T-helper 1 cell treated with Interleukin-12 subunit alpha and Interleukin-12 subunit beta and Interleukin-4 antibody, amounts not matched to agents 30 ng/mL and 1 ng/mL, for 36 hours (primary cell): ENCODE data around the gene TNN. TPM values are rescaled to one million over a fixed set of nuclear protein-coding genes. Genes with fewer than 3 reads are reported as not detected.

Source experiments
- intact Hi-C: fragments of 100-400 bp; cut with micrococcal nuclease; formaldehyde crosslinking; loops from one replicate; pipeline ENCODE4 v1.15.1; 2024
- total RNA-seq: library from RNA; stranded (reverse); gene quantifications from 2 replicates; pipeline ENCODE4 v1.2.3, GENCODE V29; 2022

The TNN gene
- total RNA-seq, 1 donor from 2014 or later, result not detected

DNA sequence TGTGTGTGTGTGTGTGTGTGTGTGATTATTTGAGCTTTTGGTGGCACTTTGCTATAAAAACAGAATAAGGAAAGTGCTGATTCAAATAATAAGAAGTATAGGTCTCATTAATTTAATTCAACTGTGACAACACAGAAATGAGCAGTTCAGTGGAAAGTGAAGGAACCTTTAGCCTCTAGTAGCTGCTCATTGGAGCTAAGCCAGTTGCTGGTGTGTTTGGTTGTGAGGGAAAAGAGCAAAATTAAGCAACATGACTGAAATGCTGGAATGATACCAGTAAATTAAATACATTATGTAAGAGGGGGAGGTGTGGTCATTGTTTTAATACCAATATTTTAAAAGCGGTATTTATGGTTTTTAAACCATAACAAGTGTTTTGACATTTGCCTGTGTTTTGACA is 69.7 kb downstream of the TNN start:
- intact Hi-C loops, result no loop called here

DNA sequence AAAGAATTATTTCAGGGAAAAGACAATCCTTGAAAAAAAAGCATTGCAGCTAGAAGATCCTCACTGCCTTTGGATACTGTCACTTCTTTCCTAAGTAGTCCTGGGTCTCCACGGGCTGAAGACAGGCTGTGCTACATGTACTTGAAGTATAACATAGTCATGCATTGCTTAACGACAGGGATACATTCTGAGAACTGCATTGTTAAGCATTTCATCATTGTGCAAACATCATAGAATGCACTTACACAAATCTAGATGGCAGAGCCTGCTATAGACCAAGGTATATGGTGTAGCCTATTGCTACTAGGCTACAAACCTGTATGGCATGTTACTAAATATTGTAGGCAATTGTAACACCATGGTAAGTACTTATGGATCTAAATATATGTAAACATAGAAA is 70.9 kb downstream of the TNN start:
- intact Hi-C loops, result no loop called here

DNA sequence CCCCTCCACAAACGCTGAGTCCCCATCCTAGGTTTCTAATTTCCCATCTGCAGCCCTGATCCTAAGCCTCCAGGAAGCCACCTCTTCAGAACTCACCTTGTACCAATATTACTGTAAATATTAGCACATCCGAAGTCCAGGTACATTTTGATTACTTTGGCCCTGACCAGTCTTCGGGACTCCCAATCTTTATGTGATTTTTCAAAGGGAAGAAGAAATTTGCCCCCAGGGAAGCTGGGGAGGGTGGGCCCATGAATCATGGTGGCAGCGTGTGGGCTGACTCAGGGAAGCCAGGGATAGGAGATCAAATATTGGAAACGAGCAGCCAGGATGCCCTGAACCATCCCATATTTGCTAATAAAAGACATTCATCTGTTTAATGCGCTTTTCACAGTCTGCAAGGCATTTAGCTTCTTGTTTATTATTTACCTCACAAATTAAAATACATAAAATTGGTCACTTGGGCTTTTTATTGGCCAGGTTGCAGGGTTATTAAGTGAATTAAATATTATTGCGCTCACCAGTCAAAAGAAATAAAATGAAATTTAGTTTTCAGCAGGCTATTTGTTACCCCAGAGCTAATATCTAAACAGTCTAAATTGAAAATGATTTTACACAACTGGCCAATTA is 78.4 kb downstream of the TNN start:
- intact Hi-C loops, result loop anchor here (1.0 kb wide), 1 partner anchor 117 kb away; no protein-coding TSS in a partner anchor

DNA sequence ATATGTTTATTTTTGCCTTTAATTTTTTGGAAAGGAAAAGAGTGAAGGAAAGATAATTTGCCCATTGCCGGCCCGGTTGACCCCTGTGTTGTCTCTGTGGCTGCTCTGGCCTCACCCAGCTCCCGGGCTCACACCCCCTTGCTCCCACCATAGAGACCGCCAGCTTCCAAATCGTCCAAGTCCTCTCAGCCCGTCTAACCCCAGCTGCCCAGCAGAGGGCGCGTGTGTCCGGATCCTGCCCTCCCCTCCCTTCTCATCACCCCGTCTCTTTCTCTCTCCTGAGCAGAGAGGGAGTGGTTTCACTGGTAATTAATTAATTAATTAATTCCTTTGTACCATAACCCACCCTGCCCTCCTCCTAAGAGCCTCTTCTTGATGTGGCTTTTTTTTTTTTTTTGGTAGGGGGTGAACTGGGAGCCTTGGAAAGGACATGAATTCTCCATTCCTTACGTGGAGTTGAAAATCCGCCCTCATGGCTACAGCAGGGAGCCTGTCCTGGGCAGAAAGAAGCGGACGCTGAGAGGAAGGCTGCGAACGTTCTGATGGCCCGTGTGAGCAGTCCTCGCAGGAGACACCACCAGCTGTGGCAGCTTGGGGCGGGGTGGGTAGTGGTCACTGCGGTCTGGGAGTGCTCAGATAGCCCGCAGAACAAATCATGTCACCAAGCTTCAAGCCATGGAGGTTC is 79.0 kb downstream of the TNN start:
- intact Hi-C loops, result loop anchor here (1.0 kb wide), 1 partner anchor 117 kb away; no protein-coding TSS in a partner anchor

DNA sequence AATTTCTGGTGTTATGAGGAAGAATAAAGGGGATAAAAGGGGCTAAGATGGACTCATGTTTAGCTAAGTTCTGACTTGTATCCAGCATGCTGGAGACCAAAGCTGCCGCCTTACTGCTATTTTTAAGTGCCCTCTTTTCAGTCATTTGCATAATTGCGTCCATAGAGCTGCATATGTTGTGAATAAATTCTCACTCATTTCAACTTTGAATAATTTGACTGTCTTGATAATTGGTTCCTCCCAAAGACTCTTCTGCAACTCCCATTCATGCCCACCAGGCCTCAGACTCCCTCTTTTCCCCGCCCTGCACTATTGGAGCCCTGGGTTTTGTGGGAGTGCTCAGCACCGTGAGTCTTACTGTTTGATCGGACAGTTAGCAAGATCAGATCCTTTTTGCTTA is 79.9 kb downstream of the TNN start:
- intact Hi-C loops, result no loop called here

DNA sequence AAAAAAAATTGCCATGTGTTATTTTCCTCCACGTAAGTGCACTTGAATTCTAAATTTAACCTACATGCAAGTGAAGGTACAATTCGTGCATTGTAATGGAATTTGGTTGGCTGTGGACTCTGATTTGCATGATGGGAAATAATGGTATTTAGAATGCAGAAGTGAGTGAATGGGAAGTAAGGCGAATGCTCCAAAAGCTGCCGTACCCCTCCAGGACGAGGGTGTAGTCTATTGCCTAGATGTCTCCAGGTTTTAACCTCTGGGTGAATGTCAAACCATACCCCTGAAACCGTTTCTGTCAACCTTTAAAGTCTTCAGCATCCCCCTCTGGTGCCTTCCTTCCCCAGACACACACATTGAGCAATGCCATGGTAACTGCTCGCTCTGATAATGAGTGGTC is 80.4 kb downstream of the TNN start:
- intact Hi-C loops, result loop anchor here (2.0 kb wide), 1 partner anchor 609 kb away; no protein-coding TSS in a partner anchor

DNA sequence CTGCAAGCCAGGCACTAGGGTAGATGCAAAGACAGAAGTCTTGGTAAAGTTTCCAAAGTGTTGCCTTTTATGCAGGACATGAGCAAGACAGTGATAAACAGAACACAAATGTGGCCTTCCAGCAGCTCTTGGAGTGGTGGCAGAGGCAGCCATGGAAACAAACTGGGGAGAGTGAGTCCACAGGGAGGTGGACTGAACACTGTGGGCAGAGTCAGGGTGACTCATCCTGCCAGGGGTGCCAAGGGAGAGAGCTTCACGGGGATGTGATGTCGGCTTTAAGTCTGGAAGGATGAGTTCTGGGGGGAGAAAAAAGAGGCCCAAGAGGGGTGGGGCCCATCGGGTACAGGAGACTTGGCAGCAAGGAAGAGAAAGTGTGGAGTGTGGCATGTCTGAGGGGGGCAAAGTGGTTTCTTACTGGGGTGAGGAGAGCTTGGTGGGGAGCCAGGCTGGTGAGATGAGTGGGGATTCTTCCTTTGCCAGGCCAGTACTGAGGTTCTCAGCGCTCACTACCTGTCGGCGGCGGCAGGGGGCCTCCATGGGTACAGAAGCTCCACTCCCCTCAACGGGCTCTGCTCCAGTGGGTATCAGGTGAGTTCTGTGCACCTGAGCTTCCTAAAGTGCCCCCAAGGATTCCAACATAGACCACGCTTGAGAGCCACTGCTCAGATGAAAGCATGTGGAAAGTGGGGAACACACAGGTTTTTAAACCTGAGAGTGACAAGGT is 83.1 kb downstream of the TNN start:
- intact Hi-C loops, result loop anchor here (5.0 to 10.0 kb wide), 2 partner anchors 592 to 1734 kb away; partner anchors contain the start of gene TNR

DNA sequence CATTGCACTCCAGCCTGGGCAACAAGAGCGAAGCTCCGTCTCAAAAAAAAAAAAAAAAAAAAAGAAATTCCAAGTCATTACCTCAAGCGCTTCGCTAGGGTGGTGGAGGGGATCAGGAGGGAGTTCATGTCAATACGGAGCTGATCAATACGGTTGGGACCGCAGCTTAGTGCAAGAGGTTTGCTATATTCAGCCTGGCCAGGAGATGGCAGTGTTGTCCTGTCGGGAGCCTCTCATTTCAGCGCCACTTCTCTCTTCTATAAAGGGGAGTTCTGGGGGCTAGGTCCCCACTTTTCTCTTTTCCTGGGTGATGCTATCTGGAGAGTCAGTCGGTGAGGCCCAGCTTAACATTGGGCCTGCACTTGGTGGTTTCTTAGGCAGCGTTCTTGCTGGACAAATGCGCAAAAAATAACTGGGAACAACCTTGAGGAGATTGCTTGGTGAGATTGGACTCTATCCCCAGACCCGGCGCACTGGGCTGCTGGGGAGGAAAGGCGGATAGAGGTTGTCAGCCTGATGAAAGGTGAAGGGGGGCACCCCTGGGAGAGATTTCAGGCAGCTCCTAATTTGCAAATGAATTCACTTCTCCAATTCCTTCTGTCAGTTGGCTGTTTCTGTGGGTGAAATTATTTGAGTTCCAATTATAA is 84.5 kb downstream of the TNN start:
- intact Hi-C loops, result loop anchor here (1.0 to 10.0 kb wide), 8 partner anchors 123 to 1733 kb away; partner anchors contain the start of gene TNR

DNA sequence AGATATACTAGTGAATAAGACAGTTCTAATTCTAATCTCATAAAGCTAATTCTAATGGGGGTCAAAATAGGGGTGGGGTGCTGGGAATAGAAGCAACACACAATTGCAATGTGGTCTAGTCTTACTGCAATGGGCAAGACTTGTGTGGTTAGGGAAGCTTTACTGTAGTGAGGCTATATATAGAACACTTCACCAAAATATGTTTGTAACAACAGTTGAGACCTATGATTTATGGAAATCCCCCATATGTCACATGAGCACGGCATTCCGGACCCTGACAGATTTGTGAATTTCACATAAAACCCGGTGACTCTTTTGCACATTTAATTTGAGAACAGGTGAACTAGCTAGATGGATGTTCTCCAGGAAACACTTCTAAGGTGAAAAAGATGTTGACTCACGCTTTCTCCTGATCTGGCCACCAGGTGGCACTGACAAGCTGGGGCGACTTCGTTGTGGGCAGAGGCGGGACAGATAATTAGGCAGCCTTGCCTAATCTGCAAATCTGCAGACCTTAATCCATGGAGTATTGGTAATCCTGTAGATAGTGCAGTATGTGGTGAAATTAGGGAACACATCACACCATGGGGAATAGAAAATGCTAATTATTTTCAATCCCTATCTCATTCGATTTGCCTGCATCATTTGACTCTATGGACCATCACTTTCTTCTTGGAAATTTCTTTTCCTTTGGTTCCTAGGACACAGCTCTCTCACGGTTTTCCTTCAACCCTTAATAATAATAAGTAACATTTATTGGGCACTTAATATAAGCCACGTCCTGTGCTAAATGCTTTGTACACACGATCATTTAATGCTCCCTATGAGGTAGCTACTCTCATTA is 87.2 kb downstream of the TNN start:
- intact Hi-C loops, result loop anchor here (1.0 to 10.0 kb wide), 6 partner anchors 36 to 1730 kb away; partner anchors contain the start of gene TNR

DNA sequence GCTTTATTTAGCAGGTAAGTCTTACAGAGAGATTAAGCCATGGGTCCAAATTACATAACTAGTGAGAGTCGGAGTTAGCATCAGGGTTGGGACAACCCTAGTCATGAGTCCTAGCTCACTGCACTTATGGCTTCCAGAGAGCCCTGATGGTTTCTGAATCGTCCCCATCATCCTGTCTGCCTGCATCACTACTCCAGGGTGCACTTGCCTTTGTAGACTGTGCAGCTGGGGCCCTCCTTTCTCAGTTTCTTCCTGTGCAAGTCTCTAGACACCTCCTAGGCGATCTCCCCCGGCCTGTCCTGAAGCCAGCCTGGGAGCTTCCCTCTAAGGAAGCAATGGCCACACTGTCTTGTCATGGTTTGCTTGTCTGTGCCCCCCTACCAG is 87.8 kb downstream of the TNN start:
- intact Hi-C loops, result loop anchor here (1.0 to 10.0 kb wide), 4 partner anchors 36 to 1729 kb away; no protein-coding TSS in a partner anchor

DNA sequence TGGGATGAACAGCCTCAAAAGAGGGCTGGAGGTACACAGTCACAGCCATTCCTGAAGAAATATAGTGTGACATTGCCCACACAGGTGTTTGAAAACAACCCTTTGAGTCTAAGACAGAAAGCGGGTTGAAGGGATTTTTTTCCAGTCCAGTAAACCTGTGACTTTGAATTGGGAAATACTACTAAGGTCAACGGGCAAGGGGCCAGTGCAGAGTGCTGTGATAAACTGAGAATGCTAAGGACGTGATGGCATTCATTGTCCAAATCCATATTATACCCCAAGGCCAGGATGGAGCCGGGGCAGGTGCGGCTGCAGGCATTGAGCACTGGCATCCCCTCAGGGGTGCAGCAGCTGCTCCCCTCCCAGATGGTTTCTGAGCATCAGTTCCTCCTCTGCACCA is 88.3 kb downstream of the TNN start:
- intact Hi-C loops, result loop anchor here (1.0 to 10.0 kb wide), 4 partner anchors 35 to 1729 kb away; no protein-coding TSS in a partner anchor

DNA sequence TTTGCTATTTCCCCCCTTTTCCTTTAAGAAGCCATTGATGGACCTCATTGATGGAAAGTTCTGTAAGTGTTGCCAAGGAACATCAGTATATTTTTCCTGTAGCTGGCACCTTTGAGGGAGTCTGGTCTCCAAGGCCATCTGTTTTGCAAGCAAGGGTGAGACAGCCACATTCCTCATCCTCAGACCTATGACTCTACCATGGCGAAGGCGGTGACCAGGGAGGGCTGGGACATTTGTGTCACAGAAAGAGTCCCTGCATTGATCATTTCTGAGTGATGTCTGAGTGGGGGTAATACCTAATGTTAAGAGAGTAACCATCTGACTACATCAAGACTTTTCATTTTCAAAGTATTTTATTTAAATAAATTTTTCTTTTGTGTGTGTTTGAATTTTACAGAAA is 89.6 kb downstream of the TNN start:
- intact Hi-C loops, result loop anchor here (5.0 to 10.0 kb wide), 2 partner anchors 70 to 1728 kb away; no protein-coding TSS in a partner anchor

DNA sequence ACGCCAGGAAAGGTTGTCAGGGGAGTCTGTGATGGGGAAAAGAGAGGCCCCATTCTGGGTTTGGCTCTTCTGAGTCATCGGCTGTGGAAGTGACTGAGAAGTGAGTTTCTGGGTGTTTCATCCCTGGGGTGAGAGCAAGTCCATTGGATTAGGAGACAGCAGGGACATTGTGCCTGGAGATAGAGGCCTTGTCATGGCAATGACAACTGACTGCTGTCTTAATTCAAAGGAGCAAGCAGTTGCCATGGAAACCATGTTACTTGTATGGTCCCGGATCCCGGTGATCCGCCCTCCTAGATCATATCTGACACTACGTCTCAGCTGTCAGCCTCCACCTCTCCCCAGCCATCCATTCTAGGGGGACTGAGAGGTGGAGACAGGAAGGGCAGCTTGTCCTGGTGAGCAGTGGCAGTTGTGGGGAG is 90.5 kb downstream of the TNN start:
- intact Hi-C loops, result loop anchor here (5.0 to 10.0 kb wide), 2 partner anchors 69 to 1727 kb away; no protein-coding TSS in a partner anchor

DNA sequence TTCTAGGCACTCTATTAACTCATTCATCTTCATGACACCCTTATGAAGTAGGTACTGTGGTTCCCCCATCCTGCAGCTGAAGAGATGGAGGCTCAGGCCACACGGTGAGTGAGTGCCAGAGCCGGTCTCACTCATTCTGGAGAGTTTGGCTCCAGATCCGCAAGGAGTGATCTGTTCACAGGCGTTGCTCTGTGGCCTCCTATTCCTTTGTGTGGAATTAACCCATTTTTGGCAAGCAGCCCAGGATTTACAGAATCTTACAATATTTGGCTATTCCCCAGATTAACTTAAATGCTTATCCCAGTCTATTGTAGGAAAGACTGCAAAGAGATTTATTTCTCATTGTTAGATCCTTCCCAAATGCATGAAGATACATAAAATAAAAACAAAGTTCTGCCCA is 95.3 kb downstream of the TNN start:
- intact Hi-C loops, result no loop called here

DNA sequence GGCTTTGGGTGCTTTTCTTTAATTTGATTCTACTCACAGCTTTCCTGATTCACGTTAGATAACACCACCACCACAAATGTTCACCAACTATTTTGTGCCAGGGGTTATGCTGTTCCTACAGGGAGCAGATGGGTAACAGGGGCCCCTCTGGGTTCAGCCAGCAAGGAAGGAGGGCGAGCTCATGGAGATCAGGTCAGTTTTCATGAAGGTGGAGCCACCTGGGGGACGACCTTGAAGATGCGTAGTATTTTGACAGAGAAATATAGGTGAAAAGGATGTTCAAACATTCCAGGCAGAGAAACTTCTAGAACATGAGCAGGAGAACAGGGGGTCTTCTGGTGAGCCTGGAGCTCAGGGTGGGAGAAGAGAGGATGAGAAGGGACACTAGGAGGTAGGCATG is 96.1 kb downstream of the TNN start:
- intact Hi-C loops, result no loop called here

DNA sequence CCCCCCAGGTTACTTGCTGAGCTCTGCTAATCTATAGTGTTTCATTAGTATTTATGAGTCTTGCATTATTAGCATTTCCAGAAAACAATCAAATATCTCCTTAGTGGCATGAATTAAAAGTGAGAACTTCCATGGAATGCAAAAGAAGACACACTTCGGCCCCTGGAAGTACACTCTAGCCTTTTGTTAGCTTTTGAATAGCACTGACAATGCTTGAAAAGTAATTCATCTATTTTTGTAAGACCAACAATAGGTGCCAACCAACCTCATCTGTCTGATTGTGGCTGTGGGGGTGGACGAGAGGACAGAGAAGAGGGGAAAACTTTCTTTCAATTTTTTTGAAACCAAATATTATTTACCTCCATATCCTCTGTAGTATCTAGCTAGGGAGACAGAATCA is 97.1 kb downstream of the TNN start:
- intact Hi-C loops, result no loop called here

DNA sequence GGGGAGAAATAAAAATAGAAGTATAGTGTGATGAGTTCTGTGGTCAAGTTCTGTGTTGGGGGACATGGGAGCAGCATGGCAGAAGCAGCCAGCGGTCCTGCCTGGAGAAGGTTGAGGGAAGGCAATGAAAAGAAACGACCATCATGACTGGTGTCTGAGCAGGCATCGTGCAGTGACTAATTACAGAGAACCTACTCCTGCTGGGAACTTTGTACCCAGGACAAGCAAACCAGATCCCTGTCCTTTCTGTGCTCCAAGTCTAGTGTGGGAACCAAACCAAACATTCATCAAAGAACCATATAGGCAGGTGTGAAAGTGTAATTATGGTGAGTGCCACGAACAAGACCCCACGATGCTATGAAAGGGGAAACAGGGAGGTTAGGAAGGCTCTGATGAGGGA is 99.1 kb downstream of the TNN start:
- intact Hi-C loops, result no loop called here

DNA sequence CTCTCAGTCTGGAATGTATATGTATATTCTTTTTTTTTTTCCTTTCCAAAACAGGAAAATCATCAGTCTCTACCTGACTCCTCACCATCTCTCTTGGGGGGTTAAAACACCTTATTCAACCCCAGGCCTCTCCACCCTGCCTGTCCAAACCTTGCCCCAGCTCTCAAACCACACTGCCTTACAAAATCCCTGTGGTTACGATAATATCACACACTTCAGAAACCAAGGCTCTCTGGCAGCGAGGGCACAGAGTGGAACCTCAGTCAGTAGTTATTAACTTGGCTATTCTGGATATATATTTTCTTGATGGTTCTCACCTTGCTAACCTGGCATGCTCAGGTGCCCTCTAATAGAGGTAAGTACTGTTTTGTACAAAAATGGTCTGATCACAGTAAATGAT is 100.2 kb downstream of the TNN start:
- intact Hi-C loops, result loop anchor here (2.0 kb wide), 1 partner anchor 21 kb away; no protein-coding TSS in a partner anchor

DNA sequence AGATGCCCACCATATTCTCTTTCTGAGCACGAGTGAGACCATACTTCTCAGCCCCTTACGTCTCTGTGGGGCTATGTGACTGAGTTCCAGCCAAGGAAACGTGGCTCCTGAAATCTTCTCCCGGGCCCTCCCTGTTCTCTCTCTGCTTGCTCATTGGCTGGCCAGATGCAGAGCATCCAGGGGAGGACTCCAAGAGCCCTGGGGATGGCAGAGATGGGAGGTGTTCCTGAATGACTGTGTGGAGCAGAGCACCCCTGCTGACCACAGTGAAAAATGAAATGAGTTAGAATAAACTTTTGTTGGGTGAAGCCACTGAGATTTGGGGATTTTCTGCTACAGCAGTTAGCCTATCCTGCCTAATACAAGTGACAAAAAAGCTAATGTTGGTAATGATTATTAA is 101.1 kb downstream of the TNN start:
- intact Hi-C loops, result loop anchor here (2.0 kb wide), 1 partner anchor 20 kb away; no protein-coding TSS in a partner anchor
